Kidney (tissue), 14 donors: ENCODE measurements around the gene SSR4. TPM values are rescaled to one million over a fixed set of nuclear protein-coding genes. Genes with fewer than 3 reads are reported as not detected.

Source experiments
- DNase-seq, 5 donors: peaks; one replicate each; pipeline ENCODE4 v3.0.0-alpha.2; 2013 to 2020
- FAIRE-seq: peaks from 2 replicates; lab custom pipeline; 2012; peaks lifted over from hg19 to GRCh38; lab: Jason Lieb, UNC
- H3K27ac ChIP-seq, 2 donors: one replicate each; pipeline ENCODE4 v1.7.0; 2013; ENCODE audit warnings: low read depth in 2 of 2, low read length in 2 of 2, inconsistent platforms in 1 of 2
- H3K27me3 ChIP-seq: one replicate; pipeline ENCODE4 v1.7.1; 2013; ENCODE audit warnings: low read length, inconsistent platforms; ENCODE audit not compliant: control insufficient read depth, insufficient read depth
- H3K36me3 ChIP-seq, 3 donors: one replicate each; pipeline versions ENCODE4 v1.7.0 to v1.7.1; 2013; ENCODE audit warnings: low read length in 3 of 3, control low read depth in 1 of 3, inconsistent platforms in 1 of 3; ENCODE audit not compliant: insufficient read depth in 3 of 3, control insufficient read depth in 2 of 3
- H3K4me1 ChIP-seq, 3 donors: one replicate each; pipeline versions ENCODE4 v1.7.0 to v1.7.1; 2013; ENCODE audit warnings: low read length in 3 of 3, inconsistent platforms in 1 of 3, low read depth in 1 of 3; ENCODE audit not compliant: control insufficient read depth in 2 of 3, insufficient read depth in 2 of 3
- H3K4me3 ChIP-seq, 3 donors: one replicate each; pipeline versions ENCODE4 v1.7.0 to v1.8.1; 2013; ENCODE audit warnings: low read length in 3 of 3, control low read depth in 1 of 3, inconsistent platforms in 1 of 3
- H3K9ac ChIP-seq, 3 donors: one replicate each; pipeline versions ENCODE4 v1.7.0 to v1.7.1; 2013; ENCODE audit warnings: low read length in 3 of 3, control low read depth in 1 of 3, inconsistent platforms in 1 of 3
- H3K9me3 ChIP-seq, 3 donors: one replicate each; pipeline versions ENCODE4 v1.7.0 to v1.7.1; 2013; ENCODE audit warnings: low read length in 3 of 3, control low read depth in 1 of 3, inconsistent platforms in 1 of 3; ENCODE audit not compliant: control insufficient read depth in 2 of 3, insufficient read depth in 1 of 3
- CTCF ChIP-seq: IDR thresholded peaks from 3 replicates; pipeline ENCODE4 v1.5.1; 2012; ENCODE audit warnings: mild to moderate bottlenecking, moderate library complexity, borderline replicate concordance; ENCODE audit not compliant: insufficient read depth; ENCODE audit errors: extremely low read depth
- intact Hi-C: fragments of 100-400 bp; cut with DNase I; formaldehyde crosslinking; loops from one replicate; pipeline ENCODE4 v1.11.1; 2022
- polyA plus RNA-seq: library from polyadenylated mRNA; stranded (reverse); fragments of 350-450 nt; fragmentation: Illumina TruSeq; extraction: RNeasy Lipid Tissue Mini Kit (QIAGEN cat#74804); gene quantifications from one replicate; pipeline ENCODE4 v1.2.3, GENCODE V29; 2014; ENCODE audit warnings: low read depth, low replicate concordance; ENCODE audit not compliant: insufficient read depth
- total RNA-seq: library from RNA; stranded (reverse); fragmentation: NEBNext Ultra II Directional; extraction: Animal tissue kit (Norgen Biotek cat#: 25700); gene quantifications from one replicate; pipeline ENCODE4 v1.2.1, GENCODE V29; 2021
- donor health status: control.
- donor health status: control.
- donor health status: control.
- donor health status: control.
- donor health status: control.
- donor health status: DM: yes; HTN: yes; CAD: no.
- donor health status: Normal renal cell carcinoma (clear cell type).

The SSR4 gene
- total and polyA plus RNA-seq, 2 donors from 2014 or later = 226 to 473 TPM

- H3K27ac ChIP-seq = no peak overlapping the region
- no peak for TF ChIP-seq CTCF
- peak in 2 of 5 donors; percentile 31 to 44 for DNase-seq
These were observed 34.5 kb downstream of the SSR4 start for GRCh38 chrX:153828723-153829548.

GRCh38 chrX:153829549-153829798 lies 35.0 kb downstream of the SSR4 start:
- no peaks in the 10 kb centered on the region for H3K36me3 ChIP-seq
- intact Hi-C loops = no loop called here
- no peak for FAIRE-seq
- H3K27ac ChIP-seq = no peak overlapping the region
- H3K9me3 ChIP-seq = no peaks in the 10 kb centered on the region
- TF ChIP-seq CTCF = no peak
- no peak overlapping the region for H3K4me3 ChIP-seq
- no peaks in the 10 kb centered on the region for H3K4me1 ChIP-seq
- H3K27me3 ChIP-seq = no peaks in the 10 kb centered on the region
- H3K9ac ChIP-seq = no peak overlapping the region
- peak in 1 of 5 donors; percentile 14 for DNase-seq

More at GRCh38 chrX:153828723-153829548, 34.5 kb downstream of the SSR4 start:
- Histone ChIP-seq H3K9me3 (no peaks in the 10 kb centered on the region), H3K36me3 (no peaks in the 10 kb centered on the region), H3K27me3 (no peaks in the 10 kb centered on the region), H3K4me3 (no peak overlapping the region), H3K9ac (no peak overlapping the region), H3K4me1 (no peaks in the 10 kb centered on the region)
- FAIRE-seq = no peak
- intact Hi-C loops = no loop called here

GRCh38 chrX:153829799-153830639 lies 35.6 kb downstream of the SSR4 start, which contains the start of gene PDZD4:
Gene PDZD4, minus strand, starts transcription at chrX:153830544. Its CDS starts 246 bp downstream, at chrX:153830298.
- Histone ChIP-seq H3K27ac (no peak within 1 kb of the TSS), H3K9me3 (no peaks in the 10 kb centered on the region), H3K4me3 (no peak within 1 kb of the TSS), H3K9ac (no peak within 1 kb of the TSS), H3K27me3 (no peaks in the 10 kb centered on the region), H3K36me3 (no peaks in the 10 kb centered on the region), H3K4me1 (no peaks in the 10 kb centered on the region)
- FAIRE-seq (no peak), DNase-seq (no peak)
- intact Hi-C loops = no loop called here
- no peak for TF ChIP-seq CTCF
